ENCODE results near the gene SUPT3H.

- TF ChIP-seq EZH2 (IDR thresholded peaks at IDR 0.05; ENCODE audit: borderline replicate concordance, insufficient read depth, low read depth, low read length, poor library complexity, severe bottlenecking) (no peak), CTCF (IDR thresholded peaks at IDR 0.05) (no peak)
Observed at GRCh38 chr6:45386501-45386900, 8.8 kb upstream of the SUPT3H start.

All from B cell (primary cell).